Stimulated activated naive CD8-positive, alpha-beta T cell treated with anti-CD3 and anti-CD28 coated beads, Interleukin-15, Interleukin-2, amounts not matched to agents 100 ng/mL and 50 ng/mL, for 24 hours (primary cell): ENCODE data around the gene ANTXR2.

Source experiments
- H3K27ac Mint-ChIP-seq: one replicate; pipeline ENCODE4 v1.8.0; 2021; ENCODE audit warnings: mild to moderate bottlenecking, mixed read lengths
- H3K27me3 Mint-ChIP-seq: one replicate; pipeline ENCODE4 v1.8.0; 2021; ENCODE audit warnings: mixed read lengths
- H3K36me3 Mint-ChIP-seq: one replicate; pipeline ENCODE4 v1.8.0; 2021; ENCODE audit warnings: low read depth, mixed read lengths
- H3K4me1 Mint-ChIP-seq: one replicate; pipeline ENCODE4 v1.8.0; 2021; ENCODE audit warnings: low read depth, mixed read lengths
- H3K4me3 Mint-ChIP-seq: one replicate; pipeline ENCODE4 v1.8.0; 2021; ENCODE audit warnings: mild to moderate bottlenecking, mixed read lengths
- H3K9me3 Mint-ChIP-seq: one replicate; pipeline ENCODE4 v1.8.0; 2021; ENCODE audit warnings: mixed read lengths

Gene ANTXR2

DNA sequence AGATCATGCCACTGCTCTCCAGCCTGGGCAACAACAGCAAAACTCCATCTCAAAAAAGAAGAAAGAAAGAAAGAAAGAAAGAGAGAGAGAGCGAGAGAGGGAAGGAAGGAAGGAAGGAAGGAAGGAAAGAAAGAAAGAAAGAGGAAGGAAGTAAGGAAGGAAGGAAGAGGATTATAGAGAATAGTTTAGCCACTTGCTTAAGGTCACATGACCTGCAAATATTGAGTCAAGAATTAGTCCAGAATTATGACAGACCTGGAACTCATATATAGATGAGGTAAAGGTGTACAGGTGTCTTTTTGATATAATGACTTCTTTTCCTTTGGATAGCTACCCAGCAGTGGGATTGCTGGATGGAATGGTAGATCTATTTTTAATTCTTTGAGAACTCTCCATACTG lies 25.6 kb upstream of the ANTXR2 start:
- Mint-ChIP-seq H3K36me3 (no peaks in the 10 kb centered on the region), H3K4me3 (no peak overlapping the region), H3K27me3 (no peaks in the 10 kb centered on the region), H3K27ac (no peak overlapping the region), H3K9me3 (no peaks in the 10 kb centered on the region), H3K4me1 (peaks cover 15% of the 10 kb centered on the region)

DNA sequence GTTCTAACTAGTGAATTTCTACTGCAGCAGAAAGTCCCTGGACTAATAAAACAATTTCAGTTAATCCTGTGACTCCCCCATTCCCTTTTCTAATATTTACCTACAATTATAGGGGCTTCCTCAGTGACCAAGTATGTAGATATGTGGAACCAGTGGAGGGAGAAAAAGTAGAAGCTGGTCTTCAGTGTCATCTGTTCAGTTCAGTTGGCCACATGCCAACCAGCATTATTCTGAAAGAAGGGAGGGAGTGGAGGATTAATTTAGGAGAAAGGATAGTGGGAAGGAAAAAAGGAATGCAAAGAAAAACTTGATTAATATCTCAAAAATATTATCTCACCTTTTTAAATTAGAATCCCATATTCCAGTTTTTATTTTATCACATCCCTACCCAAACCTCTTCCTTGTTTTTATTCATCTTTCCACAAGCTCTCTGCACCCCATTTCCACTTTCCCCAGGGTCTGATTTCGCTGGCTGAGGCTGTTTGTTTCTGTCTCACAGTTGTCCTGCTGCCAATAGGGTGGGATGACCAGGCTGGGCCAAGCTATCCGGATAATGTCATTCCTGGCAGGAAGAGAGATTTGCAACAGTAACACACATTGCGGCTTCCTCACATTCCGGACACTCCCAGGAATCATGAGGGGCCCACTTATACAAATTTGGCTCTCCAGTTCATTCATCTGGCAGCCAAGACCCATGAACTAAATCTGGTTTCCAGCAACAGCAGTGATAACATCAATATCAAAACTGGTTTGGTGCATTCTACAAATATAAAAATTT lies 24.6 kb upstream of the ANTXR2 start:
- Mint-ChIP-seq H3K36me3 (no peaks in the 10 kb centered on the region), H3K27me3 (no peaks in the 10 kb centered on the region), H3K9me3 (no peaks in the 10 kb centered on the region), H3K4me1 (peaks cover 15% of the 10 kb centered on the region), H3K4me3 (no peak overlapping the region), H3K27ac (no peak overlapping the region)

DNA sequence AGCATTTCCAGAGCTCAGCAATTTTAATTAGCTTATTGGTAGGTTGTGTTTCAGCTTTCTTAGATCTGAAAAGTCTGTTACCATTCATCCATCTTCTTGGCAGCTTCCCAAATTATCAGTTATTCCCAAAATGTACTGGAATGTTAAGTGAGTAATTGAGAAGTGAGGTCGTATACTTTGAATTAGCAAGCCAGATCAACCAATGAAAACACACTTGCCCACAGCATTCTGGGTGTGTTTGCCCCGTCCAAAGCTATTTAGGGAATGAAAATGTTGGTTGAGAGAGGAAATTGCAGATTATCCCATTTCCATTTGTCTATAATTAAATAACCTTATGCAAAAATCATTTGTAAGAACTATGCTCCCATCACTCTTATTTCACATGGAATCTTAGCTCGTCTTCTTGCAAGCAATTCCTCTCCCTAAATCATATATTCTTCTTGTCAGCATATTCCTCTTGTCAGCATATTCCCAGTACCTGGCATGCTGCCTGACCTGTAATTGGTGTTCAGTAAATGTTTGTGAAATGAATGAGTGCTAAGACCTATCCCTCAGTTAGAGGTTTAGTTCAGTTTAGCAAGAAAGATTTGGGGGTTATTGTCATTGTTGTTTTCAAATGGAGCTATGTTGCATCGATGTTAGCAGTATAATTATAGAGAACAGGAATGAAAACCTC lies 23.3 kb upstream of the ANTXR2 start:
- Mint-ChIP-seq H3K27me3 (no peaks in the 10 kb centered on the region), H3K36me3 (no peaks in the 10 kb centered on the region), H3K4me1 (peaks cover 13% of the 10 kb centered on the region), H3K27ac (no peak overlapping the region), H3K4me3 (no peak overlapping the region), H3K9me3 (no peaks in the 10 kb centered on the region)

DNA sequence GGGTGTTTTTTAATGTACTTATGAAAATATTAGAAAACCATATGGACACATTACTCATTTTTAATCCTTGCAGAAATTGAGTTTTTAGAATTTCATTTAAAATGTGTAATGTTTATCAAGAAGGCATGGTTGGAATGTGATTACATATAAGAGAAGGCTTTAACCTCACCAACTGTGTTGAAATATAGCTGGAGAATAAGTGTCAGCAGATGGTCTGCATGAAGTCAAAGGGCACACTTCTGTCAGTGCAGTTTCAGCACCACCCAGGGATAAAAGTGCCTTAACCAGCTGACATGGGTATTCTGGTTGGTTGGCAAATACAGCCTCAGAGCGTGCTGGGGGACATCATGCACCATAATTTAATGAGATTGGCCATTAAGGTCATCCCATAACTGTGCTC lies 21.2 kb upstream of the ANTXR2 start:
- peaks cover 8% of the 10 kb centered on the region for H3K4me1 Mint-ChIP-seq
- H3K4me3 Mint-ChIP-seq = no peak overlapping the region
- H3K27me3 Mint-ChIP-seq = no peaks in the 10 kb centered on the region
- no peak overlapping the region for H3K27ac Mint-ChIP-seq
- H3K9me3 Mint-ChIP-seq = no peaks in the 10 kb centered on the region
- H3K36me3 Mint-ChIP-seq = no peaks in the 10 kb centered on the region

DNA sequence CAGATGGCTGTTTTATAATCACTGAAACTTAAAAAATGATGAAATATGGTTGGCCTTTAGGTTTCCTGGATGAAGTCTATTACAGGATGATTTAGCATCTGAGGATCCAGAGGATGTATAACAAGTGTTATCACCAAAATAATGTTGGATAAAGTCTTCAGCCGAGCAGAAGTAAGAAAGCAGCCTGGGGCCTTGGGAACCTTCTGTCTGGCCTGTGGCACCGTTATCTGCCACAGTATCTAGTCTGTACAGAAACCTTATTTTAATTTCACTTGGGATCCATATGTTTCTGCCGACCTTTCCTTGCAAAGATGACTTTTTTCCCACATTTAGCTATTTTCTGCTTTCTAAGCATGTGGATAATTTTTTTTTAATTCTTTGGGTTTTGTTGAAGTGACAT lies 20.5 kb upstream of the ANTXR2 start:
- no peak overlapping the region for H3K4me3 Mint-ChIP-seq
- H3K9me3 Mint-ChIP-seq = no peaks in the 10 kb centered on the region
- H3K27ac Mint-ChIP-seq = no peak overlapping the region
- H3K36me3 Mint-ChIP-seq = no peaks in the 10 kb centered on the region
- peaks cover 8% of the 10 kb centered on the region for H3K4me1 Mint-ChIP-seq
- no peaks in the 10 kb centered on the region for H3K27me3 Mint-ChIP-seq

DNA sequence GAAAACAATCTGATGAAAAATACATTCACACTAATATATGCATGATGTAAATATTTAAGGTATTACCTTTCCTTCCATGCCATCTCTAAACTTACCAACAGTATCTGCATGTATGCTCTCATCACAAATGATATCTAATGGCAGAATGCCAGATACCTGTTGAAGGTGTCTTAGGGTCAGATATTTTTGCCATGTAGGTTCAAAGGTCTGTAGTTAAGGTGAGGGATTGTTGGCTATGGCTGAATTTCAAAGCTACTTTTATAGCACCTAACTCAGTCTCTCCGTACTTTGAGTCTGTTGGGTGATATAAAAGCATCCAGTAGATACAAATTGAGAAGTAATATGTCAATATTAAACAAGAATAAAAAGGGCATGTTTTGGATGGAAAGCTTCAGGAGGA lies 19.8 kb upstream of the ANTXR2 start:
- no peak overlapping the region for H3K4me3 Mint-ChIP-seq
- no peak overlapping the region for H3K27ac Mint-ChIP-seq
- no peaks in the 10 kb centered on the region for H3K36me3 Mint-ChIP-seq
- peaks cover 8% of the 10 kb centered on the region for H3K4me1 Mint-ChIP-seq
- no peaks in the 10 kb centered on the region for H3K27me3 Mint-ChIP-seq
- H3K9me3 Mint-ChIP-seq = no peaks in the 10 kb centered on the region

DNA sequence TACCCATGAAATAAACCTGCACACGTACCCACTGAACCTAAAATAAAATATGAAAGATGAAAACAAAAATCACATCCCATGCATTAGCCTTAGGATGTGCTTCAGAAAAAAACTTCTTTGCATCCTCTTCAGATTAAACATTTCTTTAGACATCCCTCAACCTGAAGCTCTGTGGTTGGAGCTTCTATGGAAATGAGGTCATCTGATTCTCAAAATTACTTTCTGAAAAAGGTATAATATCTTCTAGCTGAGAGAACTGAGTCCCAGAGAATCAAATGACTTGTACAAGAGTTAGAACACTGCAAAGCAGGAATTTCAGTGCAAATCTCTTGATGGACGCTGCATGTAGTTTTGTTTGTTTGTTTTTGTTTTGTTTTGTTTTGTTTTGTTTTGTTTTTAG lies 19.1 kb upstream of the ANTXR2 start:
- H3K4me3 Mint-ChIP-seq = no peak overlapping the region
- H3K4me1 Mint-ChIP-seq = peaks cover 8% of the 10 kb centered on the region
- no peaks in the 10 kb centered on the region for H3K27me3 Mint-ChIP-seq
- H3K36me3 Mint-ChIP-seq = no peaks in the 10 kb centered on the region
- no peak overlapping the region for H3K27ac Mint-ChIP-seq
- H3K9me3 Mint-ChIP-seq = no peaks in the 10 kb centered on the region

DNA sequence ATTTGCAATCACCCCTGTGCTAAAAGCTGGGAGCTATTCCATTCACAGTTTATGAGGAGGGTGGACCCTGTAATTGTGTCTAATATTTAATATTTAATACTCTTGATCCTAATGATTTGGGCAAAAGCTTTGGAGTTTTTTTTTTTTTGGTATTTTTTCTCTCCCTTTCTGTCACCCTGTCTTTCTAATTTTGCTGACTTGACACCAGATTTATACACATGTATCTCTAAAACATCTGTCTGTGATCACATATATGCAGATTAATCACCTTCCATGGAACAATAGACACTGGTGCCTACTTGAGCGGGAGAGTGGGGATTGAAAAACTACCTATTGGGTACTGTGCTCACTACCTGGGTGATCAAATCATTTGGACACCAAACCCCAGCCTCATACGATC lies 18.7 kb upstream of the ANTXR2 start:
- Mint-ChIP-seq H3K27me3 (peaks cover 3% of the 10 kb centered on the region), H3K4me3 (no peak overlapping the region), H3K4me1 (peaks cover 8% of the 10 kb centered on the region), H3K9me3 (no peaks in the 10 kb centered on the region), H3K36me3 (no peaks in the 10 kb centered on the region), H3K27ac (no peak overlapping the region)

DNA sequence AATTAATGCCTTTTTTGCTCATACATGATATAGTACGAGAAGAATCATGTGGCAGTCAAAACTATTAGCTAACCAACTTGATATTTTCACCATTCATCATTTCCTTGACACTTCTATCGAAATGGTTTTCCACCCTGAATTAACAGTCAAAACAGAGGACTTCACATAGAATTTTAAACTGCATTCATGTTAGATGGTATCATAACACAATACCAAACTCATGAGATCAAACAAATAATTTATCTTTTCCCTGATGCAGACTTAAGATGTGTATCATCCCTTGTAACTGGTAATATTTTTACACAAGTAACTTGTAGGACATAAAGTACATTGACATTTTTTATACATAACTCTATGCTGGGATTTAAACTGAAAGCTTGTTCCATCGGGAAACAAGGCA lies 18.2 kb upstream of the ANTXR2 start:
- H3K27ac Mint-ChIP-seq = no peak overlapping the region
- no peaks in the 10 kb centered on the region for H3K9me3 Mint-ChIP-seq
- peaks cover 7% of the 10 kb centered on the region for H3K27me3 Mint-ChIP-seq
- no peaks in the 10 kb centered on the region for H3K36me3 Mint-ChIP-seq
- no peak overlapping the region for H3K4me3 Mint-ChIP-seq
- peaks cover 8% of the 10 kb centered on the region for H3K4me1 Mint-ChIP-seq

DNA sequence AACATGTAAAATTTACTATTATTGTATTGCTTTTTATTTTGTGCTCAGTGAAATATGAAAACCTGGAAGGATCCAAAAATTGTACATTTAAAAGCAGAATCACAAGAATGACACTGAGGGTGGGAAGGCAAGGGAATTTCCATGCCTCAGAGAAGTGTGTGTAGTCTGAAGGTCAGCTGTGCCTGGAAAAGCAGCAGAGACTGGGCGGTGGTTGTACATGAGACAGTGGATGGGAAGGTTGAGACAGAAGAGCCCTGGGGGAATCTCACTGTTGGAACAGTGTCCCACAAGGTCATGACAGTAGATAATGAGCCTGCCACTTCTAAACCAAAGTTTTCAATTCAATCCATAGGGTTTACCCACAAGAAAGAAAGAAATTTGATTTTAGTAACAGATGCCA lies 17.1 kb upstream of the ANTXR2 start:
- Mint-ChIP-seq H3K4me1 (peaks cover 8% of the 10 kb centered on the region), H3K4me3 (no peak overlapping the region), H3K27me3 (peaks cover 7% of the 10 kb centered on the region), H3K36me3 (no peaks in the 10 kb centered on the region), H3K9me3 (no peaks in the 10 kb centered on the region), H3K27ac (no peak overlapping the region)

DNA sequence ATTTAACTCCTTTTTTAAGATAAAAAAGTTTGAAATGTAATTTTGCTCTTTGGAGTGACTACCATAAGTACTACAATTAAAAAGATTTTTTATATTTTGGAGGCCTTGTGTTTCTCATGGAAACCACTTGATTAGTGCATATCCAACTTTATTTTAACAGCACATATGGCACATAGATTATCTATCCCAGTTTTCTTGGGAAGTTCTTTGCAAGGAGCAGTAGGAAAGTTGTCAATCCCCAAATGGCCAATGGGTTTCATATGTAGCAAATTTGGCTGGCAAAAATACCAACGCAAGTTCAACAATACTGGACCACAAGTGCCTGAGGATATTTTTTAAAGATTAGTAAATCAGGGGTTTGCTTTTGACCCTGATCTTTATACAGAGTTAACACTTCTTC lies 15.4 kb upstream of the ANTXR2 start:
- H3K4me1 Mint-ChIP-seq = peaks cover 8% of the 10 kb centered on the region
- no peaks in the 10 kb centered on the region for H3K9me3 Mint-ChIP-seq
- no peak overlapping the region for H3K27ac Mint-ChIP-seq

DNA sequence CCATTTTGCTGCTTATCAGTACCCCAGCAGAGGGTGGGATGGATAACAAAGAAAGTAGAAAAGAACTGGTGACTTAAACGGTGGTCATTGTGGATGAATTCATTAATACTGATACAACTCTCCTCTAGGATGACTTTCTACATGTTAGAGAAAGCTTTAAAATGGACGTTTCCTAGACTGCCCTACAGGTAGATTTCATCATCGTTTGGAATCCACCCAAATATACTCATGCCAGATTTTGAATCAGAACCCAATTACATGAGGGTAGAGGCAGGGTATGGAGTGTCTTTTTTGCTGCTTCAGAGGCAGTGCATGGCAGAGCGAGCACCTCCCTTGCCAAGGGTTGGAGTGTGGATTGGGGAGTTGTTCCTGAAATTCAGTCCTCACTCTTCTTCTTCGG lies 13.3 kb upstream of the ANTXR2 start:
- Mint-ChIP-seq H3K27me3 (peaks cover 7% of the 10 kb centered on the region), H3K9me3 (no peaks in the 10 kb centered on the region), H3K4me1 (peaks cover 4% of the 10 kb centered on the region), H3K36me3 (no peaks in the 10 kb centered on the region), H3K4me3 (no peak overlapping the region), H3K27ac (no peak overlapping the region)

More for the DNA sequence above, 15.4 kb upstream of the ANTXR2 start:
- H3K27me3 Mint-ChIP-seq = peaks cover 7% of the 10 kb centered on the region
- no peaks in the 10 kb centered on the region for H3K36me3 Mint-ChIP-seq
- H3K4me3 Mint-ChIP-seq = no peak overlapping the region

DNA sequence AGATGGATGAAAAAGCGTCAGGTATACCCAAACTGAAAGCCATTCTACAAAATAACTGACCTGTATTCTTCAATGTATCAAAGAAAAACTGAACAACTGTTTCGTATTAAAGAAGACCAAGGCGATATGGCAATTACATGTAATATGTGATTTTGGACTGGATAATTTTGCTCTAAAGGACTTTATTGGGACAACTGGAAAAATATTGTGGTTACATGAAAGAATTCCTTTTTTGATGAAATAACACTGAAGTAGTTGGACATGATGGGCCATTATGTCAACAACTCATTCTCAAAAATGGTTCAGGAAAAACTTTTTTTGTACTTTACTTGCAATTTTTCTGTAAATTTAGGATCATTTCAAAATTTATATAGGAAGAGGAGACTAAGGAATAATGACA lies 12.1 kb upstream of the ANTXR2 start:
- peaks cover 4% of the 10 kb centered on the region for H3K4me1 Mint-ChIP-seq
- no peak overlapping the region for H3K4me3 Mint-ChIP-seq
- peaks cover 7% of the 10 kb centered on the region for H3K27me3 Mint-ChIP-seq
- no peak overlapping the region for H3K27ac Mint-ChIP-seq
- H3K9me3 Mint-ChIP-seq = no peaks in the 10 kb centered on the region
- no peaks in the 10 kb centered on the region for H3K36me3 Mint-ChIP-seq

DNA sequence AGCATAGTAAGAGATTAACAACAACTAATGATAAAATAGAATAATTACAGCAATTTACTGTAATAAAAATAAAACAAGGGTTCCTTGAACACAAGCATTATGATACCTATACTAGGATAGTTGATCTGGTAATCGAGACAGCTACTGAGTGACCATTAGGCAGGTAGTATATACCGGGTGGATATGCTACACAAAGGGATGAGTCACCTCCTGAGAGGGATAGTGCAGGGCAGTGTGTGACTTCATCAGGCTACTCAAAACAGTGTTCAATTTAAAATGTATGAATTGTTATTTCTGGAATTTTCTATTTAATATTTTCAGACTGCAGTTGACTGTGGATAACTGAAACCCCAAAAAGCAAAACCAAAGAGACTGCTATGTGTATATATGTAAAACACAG lies 9.7 kb upstream of the ANTXR2 start:
- no peaks in the 10 kb centered on the region for H3K9me3 Mint-ChIP-seq
- no peaks in the 10 kb centered on the region for H3K36me3 Mint-ChIP-seq

DNA sequence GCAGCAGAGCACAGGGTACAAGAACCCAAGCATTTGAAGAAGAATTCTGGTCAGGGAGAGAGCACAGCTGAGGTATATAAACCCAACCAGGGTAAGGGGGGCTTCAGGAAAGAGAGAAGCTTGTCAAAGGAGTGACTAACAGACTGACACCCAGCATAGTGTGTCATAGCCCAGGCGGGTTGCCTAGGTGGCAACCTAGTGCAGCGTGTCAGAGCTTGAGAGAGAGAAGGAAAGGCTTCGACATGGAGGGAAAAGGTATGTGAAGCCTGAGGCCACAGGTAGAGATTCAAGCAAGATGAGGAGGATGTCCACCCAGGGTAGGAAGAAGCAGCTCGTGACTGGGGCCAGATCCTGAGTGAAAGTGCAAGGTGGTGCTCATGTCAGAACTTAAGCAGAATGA lies 8.5 kb upstream of the ANTXR2 start:
- Mint-ChIP-seq H3K9me3 (no peaks in the 10 kb centered on the region), H3K4me3 (no peak overlapping the region), H3K36me3 (no peaks in the 10 kb centered on the region), H3K27me3 (peaks cover 3% of the 10 kb centered on the region), H3K4me1 (peaks cover 31% of the 10 kb centered on the region), H3K27ac (no peak overlapping the region)

More for the DNA sequence above, 9.7 kb upstream of the ANTXR2 start:
- H3K27me3 Mint-ChIP-seq = peaks cover 7% of the 10 kb centered on the region
- no peak overlapping the region for H3K27ac Mint-ChIP-seq
- no peak overlapping the region for H3K4me3 Mint-ChIP-seq
- peaks cover 22% of the 10 kb centered on the region for H3K4me1 Mint-ChIP-seq
